Loucy (cell line): ENCODE data around the gene RAPGEF2.

ENCODE experiments used
- CTCF ChIP-seq: fragments of 200-600 bp; sonication (generic); conservative IDR thresholded peaks from 2 replicates; pipeline ENCODE4 v1.5.1; 2014; ENCODE audit warnings: mild to moderate bottlenecking, antibody characterized with exemption, low read length
- EZH2phosphoT487 ChIP-seq: fragments of 200-600 bp; IDR thresholded peaks from 2 replicates; pipeline ENCODE4 v1.6.1; 2018; ENCODE audit warnings: antibody characterized with exemption, mild to moderate bottlenecking, moderate library complexity, borderline replicate concordance

GRCh38 chr4:159268607-159269006 is 165.7 kb downstream of the RAPGEF2 start:
- TF ChIP-seq CTCF (no peak), EZH2phosphoT487 (no peak)
